ENCODE results near the gene KAT2B.
"Not testable (repeated sequence)": the region's sequence is repeated elsewhere in the genome, so short reads cannot be mapped to it uniquely, and the experiment has no call there.

Gene KAT2B

GRCh38 chr3:20042331-20042730, 2.1 kb downstream of the KAT2B start:
- no peaks in the 10 kb centered on the region for H3K9me3 ChIP-seq (ENCODE audit: insufficient read depth, low read length)
- DNase-seq (ENCODE audit: low read depth, low spot score): no peak
- no peak overlapping the region for H3K9ac ChIP-seq (ENCODE audit: insufficient read length, low read depth)
- no peaks in the 10 kb centered on the region for H3K36me3 ChIP-seq (ENCODE audit: insufficient read depth, insufficient read length, low read length)
- H3K4me3 ChIP-seq (ENCODE audit: insufficient read length, low read depth): no peak overlapping the region
- TF ChIP-seq YY1 (IDR thresholded peaks at IDR 0.05; ENCODE audit: insufficient read depth, insufficient read length) (no peak), SUZ12 (IDR thresholded peaks at IDR 0.05; ENCODE audit: extremely low read depth, insufficient read depth, insufficient read length) (no peak)
- H3K27me3 ChIP-seq (ENCODE audit: insufficient read depth, insufficient read length): peaks cover 15% of the 10 kb centered on the region
- H3K4me1 ChIP-seq (ENCODE audit: insufficient read depth, insufficient read length): no peaks in the 10 kb centered on the region

- no peaks in the 10 kb centered on the region for H3K9me3 ChIP-seq (ENCODE audit: insufficient read depth, low read length)
- DNase-seq (ENCODE audit: low read depth, low spot score): no peak
- H3K9ac ChIP-seq (ENCODE audit: insufficient read length, low read depth): no peak overlapping the region
- H3K27me3 ChIP-seq (ENCODE audit: insufficient read depth, insufficient read length): peaks cover 6% of the 10 kb centered on the region
- H3K4me3 ChIP-seq (ENCODE audit: insufficient read length, low read depth): no peak overlapping the region
- H3K36me3 ChIP-seq (ENCODE audit: insufficient read depth, insufficient read length, low read length): no peaks in the 10 kb centered on the region
- H3K4me1 ChIP-seq (ENCODE audit: insufficient read depth, insufficient read length): no peaks in the 10 kb centered on the region
- TF ChIP-seq SUZ12 (IDR thresholded peaks at IDR 0.05; ENCODE audit: extremely low read depth, insufficient read depth, insufficient read length) (no peak), ZNF274 (IDR thresholded peaks at IDR 0.05; ENCODE audit: low read depth, low read length) (no peak), YY1 (IDR thresholded peaks at IDR 0.05; ENCODE audit: insufficient read depth, insufficient read length) (no peak)
Observed at GRCh38 chr3:20043396-20043795, 3.1 kb downstream of the KAT2B start.

- H3K36me3 ChIP-seq (ENCODE audit: insufficient read depth, insufficient read length, low read length): no peaks in the 10 kb centered on the region
- DNase-seq (ENCODE audit: low read depth, low spot score): no peak
- H3K9ac ChIP-seq (ENCODE audit: insufficient read length, low read depth): no peak overlapping the region
- peaks cover 2% of the 10 kb centered on the region for H3K27me3 ChIP-seq (ENCODE audit: insufficient read depth, insufficient read length)
- H3K4me1 ChIP-seq (ENCODE audit: insufficient read depth, insufficient read length): no peaks in the 10 kb centered on the region
- H3K4me3 ChIP-seq (ENCODE audit: insufficient read length, low read depth): no peak overlapping the region
- TF ChIP-seq ZNF274 (IDR thresholded peaks at IDR 0.05; ENCODE audit: low read depth, low read length): no peak
- TF ChIP-seq YY1 (IDR thresholded peaks at IDR 0.05; ENCODE audit: insufficient read depth, insufficient read length): no peak
- TF ChIP-seq SUZ12 (IDR thresholded peaks at IDR 0.05; ENCODE audit: extremely low read depth, insufficient read depth, insufficient read length): no peak
- no peaks in the 10 kb centered on the region for H3K9me3 ChIP-seq (ENCODE audit: insufficient read depth, low read length)
Observed at GRCh38 chr3:20043825-20044224, 3.6 kb downstream of the KAT2B start.

- not testable (repeated sequence) for H3K4me3 ChIP-seq (ENCODE audit: insufficient read length, low read depth); DNase-seq (ENCODE audit: low read depth, low spot score); H3K4me1 ChIP-seq (ENCODE audit: insufficient read depth, insufficient read length); H3K36me3 ChIP-seq (ENCODE audit: insufficient read depth, insufficient read length, low read length); H3K9me3 ChIP-seq (ENCODE audit: insufficient read depth, low read length); H3K9ac ChIP-seq (ENCODE audit: insufficient read length, low read depth); H3K27me3 ChIP-seq (ENCODE audit: insufficient read depth, insufficient read length)
Observed at GRCh38 chr3:20045141-20045540, 4.9 kb downstream of the KAT2B start.

GRCh38 chr3:20046556-20046955, 6.3 kb downstream of the KAT2B start:
- Histone ChIP-seq H3K9ac (ENCODE audit: insufficient read length, low read depth) (no peak overlapping the region), H3K4me3 (ENCODE audit: insufficient read length, low read depth) (no peak overlapping the region), H3K4me1 (ENCODE audit: insufficient read depth, insufficient read length) (no peaks in the 10 kb centered on the region)

GRCh38 chr3:20047341-20047779, 7.1 kb downstream of the KAT2B start:
- Histone ChIP-seq H3K4me3 (ENCODE audit: insufficient read length, low read depth) (no peak overlapping the region), H3K9me3 (ENCODE audit: insufficient read depth, low read length) (no peaks in the 10 kb centered on the region), H3K4me1 (ENCODE audit: insufficient read depth, insufficient read length) (no peaks in the 10 kb centered on the region), H3K9ac (ENCODE audit: insufficient read length, low read depth) (no peak overlapping the region), H3K27me3 (ENCODE audit: insufficient read depth, insufficient read length) (no peaks in the 10 kb centered on the region), H3K36me3 (ENCODE audit: insufficient read depth, insufficient read length, low read length) (no peaks in the 10 kb centered on the region)
- no peak for TF ChIP-seq YY1 (IDR thresholded peaks at IDR 0.05; ENCODE audit: insufficient read depth, insufficient read length)
- no peak for TF ChIP-seq SUZ12 (IDR thresholded peaks at IDR 0.05; ENCODE audit: extremely low read depth, insufficient read depth, insufficient read length)
- no peak for TF ChIP-seq ZNF274 (IDR thresholded peaks at IDR 0.05; ENCODE audit: low read depth, low read length)
- DNase-seq (ENCODE audit: low read depth, low spot score): no peak

More at GRCh38 chr3:20046556-20046955, 6.3 kb downstream of the KAT2B start:
- TF ChIP-seq ZNF274 (IDR thresholded peaks at IDR 0.05; ENCODE audit: low read depth, low read length): no peak
- no peak for TF ChIP-seq SUZ12 (IDR thresholded peaks at IDR 0.05; ENCODE audit: extremely low read depth, insufficient read depth, insufficient read length)
- TF ChIP-seq YY1 (IDR thresholded peaks at IDR 0.05; ENCODE audit: insufficient read depth, insufficient read length): no peak
- no peaks in the 10 kb centered on the region for H3K9me3 ChIP-seq (ENCODE audit: insufficient read depth, low read length)
- H3K36me3 ChIP-seq (ENCODE audit: insufficient read depth, insufficient read length, low read length): no peaks in the 10 kb centered on the region
- H3K27me3 ChIP-seq (ENCODE audit: insufficient read depth, insufficient read length): no peaks in the 10 kb centered on the region
- no peak for DNase-seq (ENCODE audit: low read depth, low spot score)

GRCh38 chr3:20047976-20048883, 8.0 kb downstream of the KAT2B start:
- no peaks in the 10 kb centered on the region for H3K9me3 ChIP-seq (ENCODE audit: insufficient read depth, low read length)
- TF ChIP-seq ZNF274 (IDR thresholded peaks at IDR 0.05; ENCODE audit: low read depth, low read length): no peak
- no peak for TF ChIP-seq SUZ12 (IDR thresholded peaks at IDR 0.05; ENCODE audit: extremely low read depth, insufficient read depth, insufficient read length)
- TF ChIP-seq YY1 (IDR thresholded peaks at IDR 0.05; ENCODE audit: insufficient read depth, insufficient read length): no peak
- no peak for DNase-seq (ENCODE audit: low read depth, low spot score)
- no peak overlapping the region for H3K4me3 ChIP-seq (ENCODE audit: insufficient read length, low read depth)
- H3K9ac ChIP-seq (ENCODE audit: insufficient read length, low read depth): no peak overlapping the region
- no peaks in the 10 kb centered on the region for H3K36me3 ChIP-seq (ENCODE audit: insufficient read depth, insufficient read length, low read length)
- no peaks in the 10 kb centered on the region for H3K4me1 ChIP-seq (ENCODE audit: insufficient read depth, insufficient read length)
- no peaks in the 10 kb centered on the region for H3K27me3 ChIP-seq (ENCODE audit: insufficient read depth, insufficient read length)

All from NT2/D1 (cell line).